ENCODE data around the gene CCDC85C. TPM values are rescaled to one million over a fixed set of nuclear protein-coding genes. Genes with fewer than 3 reads are reported as not detected.
A peak's percentile ranks its signal among the peaks of the same experiment; 100 is the strongest.

Gene CCDC85C
- total and polyA plus RNA-seq, 2 of the 8 experiments (the other 6 are each of a cell fraction or from before 2014, with no cell fraction given) = 16.8 to 35.8 TPM

DNA sequence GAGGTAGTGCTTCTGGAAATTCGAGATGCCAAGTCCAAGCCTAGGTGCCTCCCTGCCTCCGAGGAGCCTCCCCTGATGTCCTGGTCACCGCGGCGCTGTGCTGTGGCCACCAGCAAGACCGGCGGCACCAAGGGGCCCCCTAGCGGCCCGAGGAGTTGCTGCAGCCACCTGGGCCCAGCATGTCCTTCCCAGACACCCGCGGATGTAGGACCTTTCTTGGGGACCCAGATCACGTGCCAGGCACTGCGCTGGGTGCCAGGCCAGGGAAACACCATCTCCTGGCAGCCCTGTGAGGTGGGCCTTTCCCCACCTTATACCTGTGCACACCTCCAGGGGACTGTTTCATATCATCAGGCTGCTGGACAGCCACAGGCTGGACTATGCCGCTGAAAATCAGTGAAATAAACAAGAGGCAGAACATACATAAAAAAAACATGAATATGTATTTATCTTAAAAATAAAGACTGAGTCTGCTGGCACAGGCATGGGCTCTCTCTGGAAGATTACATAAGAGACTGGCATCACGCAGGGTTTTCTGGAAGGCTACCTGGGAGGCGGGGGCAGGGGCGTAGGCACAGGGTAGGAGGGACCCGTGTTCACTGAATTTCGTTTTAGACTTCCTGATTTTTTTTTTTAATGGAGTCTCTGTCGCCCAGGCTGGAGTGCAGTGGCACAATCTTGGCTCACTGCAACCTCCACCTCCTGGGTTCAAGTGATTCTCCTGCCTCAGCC lies 25.0 kb upstream of the CCDC85C start (continued):
- no peak for TF ChIP-seq FOSL1 (IDR thresholded peaks at IDR 0.05; ENCODE audit: insufficient read depth, low read depth, low read length)
- TF ChIP-seq CTCF (IDR thresholded peaks at IDR 0.05; ENCODE audit: control extremely low read depth in 1 of 3, insufficient read depth in 1 of 3, low read depth in 1 of 3, low read length in 3 of 3) = peak in 2 of 3 experiments; percentile 99; a peak in 3 of 4 replicates
- TF ChIP-seq PHF8 (conservative IDR thresholded peaks at IDR 0.05; ENCODE audit: low read depth, low read length) = no peak

All from H1 (cell line).